Gastroesophageal sphincter (tissue), 3 donors: ENCODE measurements around the gene SARM1.

Experiments used
- CTCF ChIP-seq, 4 experiments: fragments of 200-600 bp in 2 of 4; fragments of 450-650 bp in 2 of 4; sonication (generic) in 1 of 4; IDR thresholded peaks; one replicate each; pipeline ENCODE4 v1.5.1; 2017 to 2019; ENCODE audit warnings: antibody characterized with exemption in 4 of 4, mild to moderate bottlenecking in 2 of 4, moderate library complexity in 2 of 4
- EP300 ChIP-seq: sonication (generic); formaldehyde crosslinking; IDR thresholded peaks from one replicate; pipeline ENCODE4 v1.6.1; 2017; ENCODE audit warnings: antibody characterized with exemption, mild to moderate bottlenecking
- POLR2A ChIP-seq, 2 donors: fragments of 450-650 bp; IDR thresholded peaks; one replicate each; pipeline ENCODE4 v1.6.1; 2017; ENCODE audit warnings: antibody characterized with exemption in 2 of 2, mild to moderate bottlenecking in 2 of 2, moderate library complexity in 1 of 2
- POLR2AphosphoS5 ChIP-seq: sonication (generic); formaldehyde crosslinking; IDR thresholded peaks from one replicate; pipeline ENCODE4 v1.6.1; 2017; ENCODE audit warnings: antibody characterized with exemption

- no peak for TF ChIP-seq CTCF (IDR thresholded peaks at IDR 0.05)
- no peak for TF ChIP-seq POLR2A (IDR thresholded peaks at IDR 0.05)
- TF ChIP-seq POLR2AphosphoS5, result no peak
- TF ChIP-seq EP300, result no peak
Measured at GRCh38 chr17:28443901-28444638, 72.6 kb downstream of the SARM1 start.
